Panc1 (cell line): ENCODE results near the gene FGD4.

Source experiments
- TF ChIP-seq, protein P1 (sequence below): fragments of 450-650 bp; IDR thresholded peaks from 2 replicates; pipeline ENCODE4 v1.5.1; 2017; ENCODE audit warnings: mild to moderate bottlenecking
- TF ChIP-seq, protein P2 (sequence below), 2 experiments: IDR thresholded peaks; 2 replicates each; pipeline ENCODE4 v1.6.1; 2011 to 2012; ENCODE audit warnings: low read depth in 2 of 2, control low read depth in 1 of 2, low read length in 1 of 2, mild to moderate bottlenecking in 1 of 2, moderate library complexity in 1 of 2; ENCODE audit not compliant: insufficient read depth in 1 of 2

DNA sequence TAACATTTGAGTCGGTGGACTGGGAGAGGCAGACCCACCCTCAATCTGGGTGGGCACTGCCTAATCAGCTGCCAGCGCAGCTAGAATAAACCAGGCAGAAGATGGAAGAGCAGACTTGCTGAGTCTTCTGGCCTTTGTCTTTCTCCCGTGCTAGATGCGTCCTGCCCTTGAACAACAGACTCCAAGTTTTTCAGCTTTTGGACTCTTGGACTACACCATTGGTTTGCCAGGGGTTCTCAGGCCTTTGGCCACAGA, 252.5 kb downstream of the FGD4 start:
- TF ChIP-seq, protein P1, sequence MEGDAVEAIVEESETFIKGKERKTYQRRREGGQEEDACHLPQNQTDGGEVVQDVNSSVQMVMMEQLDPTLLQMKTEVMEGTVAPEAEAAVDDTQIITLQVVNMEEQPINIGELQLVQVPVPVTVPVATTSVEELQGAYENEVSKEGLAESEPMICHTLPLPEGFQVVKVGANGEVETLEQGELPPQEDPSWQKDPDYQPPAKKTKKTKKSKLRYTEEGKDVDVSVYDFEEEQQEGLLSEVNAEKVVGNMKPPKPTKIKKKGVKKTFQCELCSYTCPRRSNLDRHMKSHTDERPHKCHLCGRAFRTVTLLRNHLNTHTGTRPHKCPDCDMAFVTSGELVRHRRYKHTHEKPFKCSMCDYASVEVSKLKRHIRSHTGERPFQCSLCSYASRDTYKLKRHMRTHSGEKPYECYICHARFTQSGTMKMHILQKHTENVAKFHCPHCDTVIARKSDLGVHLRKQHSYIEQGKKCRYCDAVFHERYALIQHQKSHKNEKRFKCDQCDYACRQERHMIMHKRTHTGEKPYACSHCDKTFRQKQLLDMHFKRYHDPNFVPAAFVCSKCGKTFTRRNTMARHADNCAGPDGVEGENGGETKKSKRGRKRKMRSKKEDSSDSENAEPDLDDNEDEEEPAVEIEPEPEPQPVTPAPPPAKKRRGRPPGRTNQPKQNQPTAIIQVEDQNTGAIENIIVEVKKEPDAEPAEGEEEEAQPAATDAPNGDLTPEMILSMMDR, result no peak
- TF ChIP-seq, protein P2, sequence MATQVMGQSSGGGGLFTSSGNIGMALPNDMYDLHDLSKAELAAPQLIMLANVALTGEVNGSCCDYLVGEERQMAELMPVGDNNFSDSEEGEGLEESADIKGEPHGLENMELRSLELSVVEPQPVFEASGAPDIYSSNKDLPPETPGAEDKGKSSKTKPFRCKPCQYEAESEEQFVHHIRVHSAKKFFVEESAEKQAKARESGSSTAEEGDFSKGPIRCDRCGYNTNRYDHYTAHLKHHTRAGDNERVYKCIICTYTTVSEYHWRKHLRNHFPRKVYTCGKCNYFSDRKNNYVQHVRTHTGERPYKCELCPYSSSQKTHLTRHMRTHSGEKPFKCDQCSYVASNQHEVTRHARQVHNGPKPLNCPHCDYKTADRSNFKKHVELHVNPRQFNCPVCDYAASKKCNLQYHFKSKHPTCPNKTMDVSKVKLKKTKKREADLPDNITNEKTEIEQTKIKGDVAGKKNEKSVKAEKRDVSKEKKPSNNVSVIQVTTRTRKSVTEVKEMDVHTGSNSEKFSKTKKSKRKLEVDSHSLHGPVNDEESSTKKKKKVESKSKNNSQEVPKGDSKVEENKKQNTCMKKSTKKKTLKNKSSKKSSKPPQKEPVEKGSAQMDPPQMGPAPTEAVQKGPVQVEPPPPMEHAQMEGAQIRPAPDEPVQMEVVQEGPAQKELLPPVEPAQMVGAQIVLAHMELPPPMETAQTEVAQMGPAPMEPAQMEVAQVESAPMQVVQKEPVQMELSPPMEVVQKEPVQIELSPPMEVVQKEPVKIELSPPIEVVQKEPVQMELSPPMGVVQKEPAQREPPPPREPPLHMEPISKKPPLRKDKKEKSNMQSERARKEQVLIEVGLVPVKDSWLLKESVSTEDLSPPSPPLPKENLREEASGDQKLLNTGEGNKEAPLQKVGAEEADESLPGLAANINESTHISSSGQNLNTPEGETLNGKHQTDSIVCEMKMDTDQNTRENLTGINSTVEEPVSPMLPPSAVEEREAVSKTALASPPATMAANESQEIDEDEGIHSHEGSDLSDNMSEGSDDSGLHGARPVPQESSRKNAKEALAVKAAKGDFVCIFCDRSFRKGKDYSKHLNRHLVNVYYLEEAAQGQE (IDR thresholded peaks at IDR 0.05; ENCODE audit: insufficient read depth in 1 of 2, low read depth in 2 of 2, low read length in 1 of 2), result no peak
